ENCODE data around the gene BCHE.

BCHE gene

DNA sequence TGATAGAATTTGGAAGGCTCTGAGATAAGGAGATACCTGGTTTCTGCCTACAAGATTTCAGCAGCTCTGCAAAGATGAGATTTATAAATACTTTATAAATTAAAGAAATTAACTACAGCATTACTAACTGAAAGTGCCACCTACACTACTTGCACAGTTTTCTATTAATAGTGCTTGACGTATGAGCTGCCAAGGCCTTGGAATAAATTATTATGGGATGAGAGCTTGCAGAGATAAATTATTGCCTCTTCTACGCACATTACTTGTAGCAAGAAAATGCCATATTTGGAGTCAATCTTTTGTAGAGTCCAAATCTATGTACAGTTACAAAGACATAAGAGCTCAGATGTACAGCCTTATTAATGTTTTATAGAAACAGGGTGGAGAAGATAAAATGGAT is 89.1 kb downstream of the BCHE start:
- no peak for DNase-seq

DNA sequence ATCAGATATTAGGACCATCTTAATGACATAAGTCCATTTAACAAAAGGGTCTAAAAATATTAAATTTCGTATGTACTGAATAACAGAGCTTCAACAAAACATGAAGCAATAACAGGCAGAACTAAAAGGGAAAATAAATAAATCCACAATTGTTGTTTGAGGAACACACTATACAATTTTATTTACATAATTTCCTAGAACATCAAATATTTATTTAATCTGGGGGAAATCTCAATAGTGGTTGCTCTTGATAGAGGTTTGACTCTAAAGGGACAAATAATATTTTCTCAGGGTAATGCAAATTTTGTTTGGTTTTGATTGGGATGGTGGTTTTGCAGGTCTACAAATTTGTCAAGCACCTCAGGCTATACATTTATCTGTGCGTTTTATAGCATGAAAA is 90.3 kb downstream of the BCHE start:
- DNase-seq = no peak

DNA sequence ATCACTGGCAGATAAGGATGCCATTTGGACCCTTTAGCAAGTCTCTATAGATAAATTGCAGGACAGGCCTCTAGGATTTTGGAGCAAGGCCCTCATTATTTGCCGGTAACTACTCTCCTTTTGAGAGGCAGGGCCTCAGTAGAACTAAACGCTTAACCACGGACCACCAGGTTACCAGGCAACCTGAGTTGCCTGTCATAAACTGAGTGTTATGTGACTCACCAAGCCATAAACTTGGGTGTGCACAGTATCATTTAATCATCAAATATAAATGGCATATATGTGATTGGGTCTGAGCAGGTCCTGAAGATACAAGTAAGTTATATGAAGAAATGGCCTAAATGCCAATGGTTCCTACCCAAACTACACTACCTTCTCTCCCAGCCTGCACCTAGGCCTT is 93.2 kb downstream of the BCHE start:
- no peak for DNase-seq

DNA sequence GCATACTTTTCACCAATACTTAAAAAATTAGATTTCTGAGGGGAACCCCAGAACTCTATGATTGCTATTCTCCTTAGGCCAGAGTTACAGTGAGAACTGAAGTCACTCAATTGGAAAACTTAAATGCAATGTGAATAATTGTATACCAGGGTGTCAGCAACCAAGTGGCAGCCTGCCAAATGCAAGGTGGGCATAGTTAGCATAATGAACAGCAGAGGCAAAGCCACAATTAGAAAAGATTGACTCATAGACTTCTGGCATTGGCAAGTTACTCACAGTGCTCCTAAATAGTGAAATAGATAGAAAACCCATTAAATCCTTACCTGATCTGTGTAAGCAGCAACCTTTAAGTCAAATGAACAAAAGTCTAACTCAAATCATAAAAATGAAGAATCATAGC is 94.9 kb downstream of the BCHE start:
- no peak for DNase-seq

DNA sequence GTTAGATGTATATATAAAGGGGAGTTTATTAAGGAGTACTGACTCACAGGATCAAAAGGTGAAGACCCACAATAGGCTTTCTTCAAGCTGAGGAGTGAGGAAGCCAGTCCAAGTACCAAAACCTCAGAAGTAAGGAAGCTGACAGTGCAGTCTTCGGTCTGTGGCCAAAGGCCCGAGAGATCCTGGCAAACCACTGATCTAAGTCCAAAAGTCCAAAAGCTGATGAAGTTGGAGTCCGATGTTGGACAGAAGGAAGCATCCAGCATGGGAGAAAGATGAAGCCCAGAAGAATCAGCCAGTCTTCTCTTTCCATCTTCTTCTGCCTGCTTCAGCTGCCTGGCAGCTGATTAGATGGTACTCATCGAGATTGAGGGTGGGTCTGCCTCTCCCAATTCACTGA is 107.5 kb downstream of the BCHE start:
- DNase-seq = no peak

DNA sequence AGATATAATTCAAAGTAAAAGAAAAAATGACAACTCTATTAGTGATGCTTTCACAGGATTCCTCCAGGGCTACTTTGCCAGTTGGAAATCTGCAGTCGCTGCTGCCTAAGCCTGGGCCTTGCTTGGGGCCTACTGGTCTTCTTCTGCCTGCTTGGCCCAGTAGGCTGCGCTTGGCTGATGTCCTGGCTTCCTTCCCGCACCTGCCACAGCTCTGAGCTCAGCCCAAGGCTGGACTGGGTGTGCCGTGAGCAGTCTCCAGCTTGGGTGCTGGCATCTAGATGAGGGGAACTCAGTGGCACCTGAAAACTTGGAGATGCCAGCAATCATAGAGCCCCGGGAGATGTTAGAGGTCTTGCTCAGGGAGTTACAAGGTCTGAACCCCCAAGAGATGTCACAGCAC is 108.3 kb downstream of the BCHE start:
- DNase-seq = no peak

DNA sequence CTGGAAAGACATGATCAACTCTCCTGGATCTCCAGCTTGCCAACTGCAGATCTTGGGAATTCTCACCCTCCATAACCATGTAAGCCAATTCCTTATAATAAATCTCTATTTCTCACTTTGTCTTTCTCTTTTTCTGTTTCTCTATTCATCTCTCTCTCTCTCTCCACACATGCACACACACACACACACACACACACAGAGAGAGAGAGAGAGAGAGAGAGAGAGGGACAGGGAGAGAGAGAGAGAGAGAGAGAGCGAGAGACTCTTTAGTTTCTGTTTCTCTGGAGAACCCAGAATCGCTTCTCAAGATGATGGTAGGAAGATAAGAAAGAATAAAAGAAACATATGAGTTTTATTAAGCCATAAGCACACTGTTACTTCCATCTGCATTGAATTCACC is 111.9 kb downstream of the BCHE start:
- no peak for DNase-seq
